ENCODE measurements around the gene UMODL1. TPM values are rescaled to one million over a fixed set of nuclear protein-coding genes. Genes with fewer than 3 reads are reported as not detected.

The UMODL1 gene
- total and polyA plus RNA-seq, 10 of the 15 experiments (the other 5 are each of a cell fraction or from before 2014, with no cell fraction given) = 0.01 to 0.11 (median 0.03) TPM; not detected in 5

- H2AFZ ChIP-seq (ENCODE audit: control insufficient read depth, low read depth, low read length) = no peak overlapping the region
- WGBS (ENCODE audit: insufficient coverage, insufficient replicate concordance, low lambda C conversion rate, missing lambda C conversion rate) = 69% methylated on average over 14 of the region's 14 CpGs
- SMC1A ChIA-PET (ENCODE audit: uncharacterized antibody, unreplicated experiment) = interaction anchor here (0.9 to 1.5 kb wide), 3 partner anchors 11 to 275 kb away, joined by 4 to 6 read pairs (median 4); no protein-coding TSS in a partner anchor
- H3K79me2 ChIP-seq (ENCODE audit: control insufficient read depth, insufficient read depth, low read length) = no peaks in the 10 kb centered on the region
- no peak overlapping the region for H3K9ac ChIP-seq (ENCODE audit: control insufficient read depth, insufficient read depth, low read length)
- POLR2A ChIA-PET = no interaction called here
- FAIRE-seq (no peak), ATAC-seq (no peak), DNase-seq (ENCODE audit: low read depth, low spot score) (no peak)
- RAD21 ChIA-PET (ENCODE audit: unreplicated experiment) = no interaction called here
- H3K4me1 ChIP-seq (ENCODE audit: control insufficient read depth, insufficient read depth, low read length) = peaks cover 2% of the 10 kb centered on the region
- no peak overlapping the region for H3K4me3 ChIP-seq
- CTCF ChIA-PET = interaction anchor here (0.6 to 1.6 kb wide), 4 partner anchors 11 to 44 kb away, joined by 3 to 6 read pairs (median 4); no protein-coding TSS in a partner anchor
- BruUV-seq (replicated peaks) = no TSS peak
- H3K4me2 ChIP-seq (ENCODE audit: control insufficient read depth, insufficient read depth) = no peak overlapping the region
- no peaks in the 10 kb centered on the region for H3K36me3 ChIP-seq (ENCODE audit: control insufficient read depth in 2 of 2, insufficient read depth in 2 of 2, low read length in 1 of 2)
- in situ Hi-C loops (cut with MboI) (no loop called here), intact Hi-C loops (cut with micrococcal nuclease; ENCODE audit: unreplicated experiment) (no loop called here)
- no peaks in the 10 kb centered on the region; a peak in 1 of 4 replicates for H3K27me3 ChIP-seq (replicated peaks in 1 of 2; ENCODE audit: control insufficient read depth in 2 of 2, insufficient read depth in 2 of 2, low read length in 1 of 2)
- H3K9me3 ChIP-seq (replicated peaks; ENCODE audit: control insufficient read depth, insufficient read depth, low read length) = no peaks in the 10 kb centered on the region; the same call in 2 of the 3 replicates
- no peaks in the 10 kb centered on the region for H4K20me1 ChIP-seq (ENCODE audit: control insufficient read depth, insufficient read depth)
- no peak overlapping the region for H3K27ac ChIP-seq (ENCODE audit: control insufficient read depth, insufficient read depth)
- TF ChIP-seq RCOR1 (conservative IDR thresholded peaks at IDR 0.05; ENCODE audit: low read depth, low read length) = no peak
- TF ChIP-seq, protein P1, sequence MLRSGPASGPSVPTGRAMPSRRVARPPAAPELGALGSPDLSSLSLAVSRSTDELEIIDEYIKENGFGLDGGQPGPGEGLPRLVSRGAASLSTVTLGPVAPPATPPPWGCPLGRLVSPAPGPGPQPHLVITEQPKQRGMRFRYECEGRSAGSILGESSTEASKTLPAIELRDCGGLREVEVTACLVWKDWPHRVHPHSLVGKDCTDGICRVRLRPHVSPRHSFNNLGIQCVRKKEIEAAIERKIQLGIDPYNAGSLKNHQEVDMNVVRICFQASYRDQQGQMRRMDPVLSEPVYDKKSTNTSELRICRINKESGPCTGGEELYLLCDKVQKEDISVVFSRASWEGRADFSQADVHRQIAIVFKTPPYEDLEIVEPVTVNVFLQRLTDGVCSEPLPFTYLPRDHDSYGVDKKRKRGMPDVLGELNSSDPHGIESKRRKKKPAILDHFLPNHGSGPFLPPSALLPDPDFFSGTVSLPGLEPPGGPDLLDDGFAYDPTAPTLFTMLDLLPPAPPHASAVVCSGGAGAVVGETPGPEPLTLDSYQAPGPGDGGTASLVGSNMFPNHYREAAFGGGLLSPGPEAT (IDR thresholded peaks at IDR 0.05; ENCODE audit: low read depth) = no peak
- TF ChIP-seq FOXM1 (IDR thresholded peaks at IDR 0.05; ENCODE audit: low read depth, low read length) = no peak
- no peak for TF ChIP-seq SMARCA5 (IDR thresholded peaks at IDR 0.05)
- no peak for TF ChIP-seq SP1 (IDR thresholded peaks at IDR 0.05; ENCODE audit: low read depth, low read length)
- no peak for TF ChIP-seq RAD21 (IDR thresholded peaks at IDR 0.05; ENCODE audit: insufficient read depth, low read depth, low read length)
- TF ChIP-seq ZNF384 (IDR thresholded peaks at IDR 0.05; ENCODE audit: borderline replicate concordance, low read depth, low read length) = no peak
- no peak for TF ChIP-seq MEF2B (IDR thresholded peaks at IDR 0.05; ENCODE audit: partially characterized antibody, poor library complexity, severe bottlenecking)
- TF ChIP-seq EED (IDR thresholded peaks at IDR 0.05; ENCODE audit: low read depth) = no peak
- TF ChIP-seq ZBED1 (IDR thresholded peaks at IDR 0.05; ENCODE audit: borderline replicate concordance) = no peak
- TF ChIP-seq YY1 (IDR thresholded peaks at IDR 0.05; ENCODE audit: low read depth, low read length) = no peak
- TF ChIP-seq, protein P2, sequence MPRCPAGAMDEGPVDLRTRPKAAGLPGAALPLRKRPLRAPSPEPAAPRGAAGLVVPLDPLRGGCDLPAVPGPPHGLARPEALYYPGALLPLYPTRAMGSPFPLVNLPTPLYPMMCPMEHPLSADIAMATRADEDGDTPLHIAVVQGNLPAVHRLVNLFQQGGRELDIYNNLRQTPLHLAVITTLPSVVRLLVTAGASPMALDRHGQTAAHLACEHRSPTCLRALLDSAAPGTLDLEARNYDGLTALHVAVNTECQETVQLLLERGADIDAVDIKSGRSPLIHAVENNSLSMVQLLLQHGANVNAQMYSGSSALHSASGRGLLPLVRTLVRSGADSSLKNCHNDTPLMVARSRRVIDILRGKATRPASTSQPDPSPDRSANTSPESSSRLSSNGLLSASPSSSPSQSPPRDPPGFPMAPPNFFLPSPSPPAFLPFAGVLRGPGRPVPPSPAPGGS (IDR thresholded peaks at IDR 0.05; ENCODE audit: borderline replicate concordance, insufficient read depth, low read depth, low read length, poor library complexity, severe bottlenecking) = no peak
- TF ChIP-seq, protein P3, sequence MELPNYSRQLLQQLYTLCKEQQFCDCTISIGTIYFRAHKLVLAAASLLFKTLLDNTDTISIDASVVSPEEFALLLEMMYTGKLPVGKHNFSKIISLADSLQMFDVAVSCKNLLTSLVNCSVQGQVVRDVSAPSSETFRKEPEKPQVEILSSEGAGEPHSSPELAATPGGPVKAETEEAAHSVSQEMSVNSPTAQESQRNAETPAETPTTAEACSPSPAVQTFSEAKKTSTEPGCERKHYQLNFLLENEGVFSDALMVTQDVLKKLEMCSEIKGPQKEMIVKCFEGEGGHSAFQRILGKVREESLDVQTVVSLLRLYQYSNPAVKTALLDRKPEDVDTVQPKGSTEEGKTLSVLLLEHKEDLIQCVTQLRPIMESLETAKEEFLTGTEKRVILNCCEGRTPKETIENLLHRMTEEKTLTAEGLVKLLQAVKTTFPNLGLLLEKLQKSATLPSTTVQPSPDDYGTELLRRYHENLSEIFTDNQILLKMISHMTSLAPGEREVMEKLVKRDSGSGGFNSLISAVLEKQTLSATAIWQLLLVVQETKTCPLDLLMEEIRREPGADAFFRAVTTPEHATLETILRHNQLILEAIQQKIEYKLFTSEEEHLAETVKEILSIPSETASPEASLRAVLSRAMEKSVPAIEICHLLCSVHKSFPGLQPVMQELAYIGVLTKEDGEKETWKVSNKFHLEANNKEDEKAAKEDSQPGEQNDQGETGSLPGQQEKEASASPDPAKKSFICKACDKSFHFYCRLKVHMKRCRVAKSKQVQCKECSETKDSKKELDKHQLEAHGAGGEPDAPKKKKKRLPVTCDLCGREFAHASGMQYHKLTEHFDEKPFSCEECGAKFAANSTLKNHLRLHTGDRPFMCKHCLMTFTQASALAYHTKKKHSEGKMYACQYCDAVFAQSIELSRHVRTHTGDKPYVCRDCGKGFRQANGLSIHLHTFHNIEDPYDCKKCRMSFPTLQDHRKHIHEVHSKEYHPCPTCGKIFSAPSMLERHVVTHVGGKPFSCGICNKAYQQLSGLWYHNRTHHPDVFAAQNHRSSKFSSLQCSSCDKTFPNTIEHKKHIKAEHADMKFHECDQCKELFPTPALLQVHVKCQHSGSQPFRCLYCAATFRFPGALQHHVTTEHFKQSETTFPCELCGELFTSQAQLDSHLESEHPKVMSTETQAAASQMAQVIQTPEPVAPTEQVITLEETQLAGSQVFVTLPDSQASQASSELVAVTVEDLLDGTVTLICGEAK (IDR thresholded peaks at IDR 0.05; ENCODE audit: borderline replicate concordance) = no peak
- no peak for TF ChIP-seq YBX1 (IDR thresholded peaks at IDR 0.05)
- TF ChIP-seq POLR2A (IDR thresholded peaks at IDR 0.05; ENCODE audit: low read depth, low read length) = no peak
- TF ChIP-seq MLLT1 (IDR thresholded peaks at IDR 0.05) = no peak
- TF ChIP-seq HDAC2 (IDR thresholded peaks at IDR 0.05) = no peak
These were observed 20.9 kb downstream of the UMODL1 start for GRCh38 chr21:42091899-42092508.

Data from GM12878 (cell line).